K562 (cell line): ENCODE results near the gene PSME1. TPM values are rescaled to one million over a fixed set of nuclear protein-coding genes. Genes with fewer than 3 reads are reported as not detected.

Experiments
- DDX20 ChIP-seq: fragments of 450-650 bp; IDR thresholded peaks from 2 replicates; pipeline ENCODE4 v1.6.1; 2016; ENCODE audit warnings: missing genetic modification characterization, low read depth, mild to moderate bottlenecking, missing compliant biosample characterization, moderate library complexity
- MYC ChIP-seq, 2 experiments: fragments of 250-450 bp in 1 of 2; sonication (Bioruptor Pico) in 1 of 2; IDR thresholded peaks; 2 replicates each; pipeline versions ENCODE4 v1.5.1 to v1.6.1; 2012 to 2021; ENCODE audit warnings: low read depth in 2 of 2, borderline replicate concordance in 1 of 2, improper control_type of control experiment in 1 of 2, low read length in 1 of 2, mild to moderate bottlenecking in 1 of 2, moderate library complexity in 1 of 2
- NUFIP1 ChIP-seq: fragments of 450-650 bp; IDR thresholded peaks from 2 replicates; pipeline ENCODE4 v1.6.1; 2018; ENCODE audit not compliant: partially characterized antibody
- U2AF1 ChIP-seq: fragments of 200-400 bp; formaldehyde crosslinking; optimal IDR thresholded peaks from 2 replicates; pipeline ENCODE3; 2017; ENCODE audit warnings: mild to moderate bottlenecking, low read depth, low read length, moderate library complexity
- ZNF79 ChIP-seq: fragments of 250-450 bp; sonication (Bioruptor Pico); IDR thresholded peaks from 2 replicates; pipeline ENCODE4 v1.4.0; 2020; ENCODE audit warnings: low read depth, mild to moderate bottlenecking, moderate library complexity
- polyA plus RNA-seq, 8 experiments: library from polyadenylated mRNA; depleted of rRNA in 4 of 8; stranded (reverse) in 5 of 8; unstranded in 3 of 8; fragments of >200 nt; fragmentation: Nextera tagmentation in 2 of 8; fragmentation: Illumina TruSeq in 1 of 8; extraction: Ambion mirVana in 2 of 8; extraction: Trizol in 1 of 8; gene quantifications; 2 replicates each; pipeline versions ENCODE4 v1.2.1 to v1.2.3, GENCODE V29; 2011 to 2014; ENCODE audit warnings: inconsistent platforms in 1 of 8, missing spikeins in 1 of 8
- total RNA-seq, 7 experiments: library from RNA; depleted of rRNA in 6 of 7; stranded (reverse); fragments of >200 nt in 6 of 7; fragmentation: Illumina TruSeq in 2 of 7; extraction: Trizol in 2 of 7; gene quantifications; 2 replicates each; pipeline versions ENCODE4 v1.2.1 to v1.2.3, GENCODE V29; 2011 to 2021; ENCODE audit warnings: low replicate concordance in 1 of 7
- TF ChIP-seq, protein P1 (sequence below): sonication (generic); formaldehyde crosslinking; IDR thresholded peaks from 2 replicates; pipeline ENCODE4 v1.8.0; 2022; ENCODE audit warnings: missing genetic modification reagents, mild to moderate bottlenecking, moderate library complexity, borderline replicate concordance
- TF ChIP-seq, protein P2 (sequence below): sonication (generic); IDR thresholded peaks from 2 replicates; pipeline ENCODE4 v1.6.1; 2016

The PSME1 gene
- total and polyA plus RNA-seq, 9 of the 15 experiments (the other 6 are each of a cell fraction or from before 2014, with no cell fraction given) = 20.3 to 180 (median 67.5) TPM

DNA sequence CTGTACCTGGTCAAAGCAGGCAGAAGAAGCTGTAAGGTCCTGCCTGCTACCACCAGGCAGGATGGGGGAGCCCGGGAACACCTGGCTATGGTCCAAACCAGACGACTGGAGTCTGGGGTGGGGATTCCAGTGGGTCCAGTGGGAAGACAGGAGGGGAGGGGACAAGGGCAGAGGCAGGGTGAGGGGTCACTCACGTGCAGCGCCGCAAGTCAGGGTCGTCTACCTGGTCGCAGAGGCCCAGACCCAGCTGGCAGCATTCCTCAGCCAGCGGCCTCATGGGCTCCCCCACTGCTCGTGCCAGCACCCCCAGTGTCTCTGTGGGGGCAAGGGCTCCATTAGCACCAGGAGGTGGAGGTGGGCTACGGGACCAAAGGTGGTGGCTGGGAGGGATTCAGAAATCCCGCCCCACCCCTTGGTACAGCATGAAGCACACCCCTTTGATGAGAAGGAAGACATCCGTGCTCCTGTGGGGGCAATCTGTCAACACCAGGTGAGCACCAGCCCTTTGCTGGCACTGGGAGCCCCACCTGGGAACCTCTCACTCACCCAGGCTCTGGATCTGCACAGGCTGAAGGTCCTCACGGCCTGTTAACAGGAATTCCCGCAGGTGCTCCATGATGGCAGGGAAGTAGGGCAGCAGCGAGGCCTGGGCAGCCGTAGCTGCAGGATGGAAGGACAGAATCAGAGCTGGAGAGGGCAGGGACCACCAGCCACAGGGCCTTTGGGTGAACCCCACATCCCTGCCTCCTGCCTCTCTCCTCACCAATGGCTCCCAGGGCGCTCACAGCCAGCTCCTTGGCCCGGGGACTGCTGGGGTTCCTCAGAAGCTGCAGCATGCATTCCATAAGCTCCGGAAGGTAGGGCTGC is 48.3 kb downstream of the PSME1 start (continued):
- TF ChIP-seq MYC (IDR thresholded peaks at IDR 0.05; ENCODE audit: low read depth, low read length) (no peak), MYC (CRISPR knock-in tag; IDR thresholded peaks at IDR 0.05; ENCODE audit: borderline replicate concordance, low read depth) (no peak), NUFIP1 (no peak), U2AF1 (no peak), ZNF79 (CRISPR knock-in tag) (no peak), DDX20 (no peak)
- TF ChIP-seq, protein P1, sequence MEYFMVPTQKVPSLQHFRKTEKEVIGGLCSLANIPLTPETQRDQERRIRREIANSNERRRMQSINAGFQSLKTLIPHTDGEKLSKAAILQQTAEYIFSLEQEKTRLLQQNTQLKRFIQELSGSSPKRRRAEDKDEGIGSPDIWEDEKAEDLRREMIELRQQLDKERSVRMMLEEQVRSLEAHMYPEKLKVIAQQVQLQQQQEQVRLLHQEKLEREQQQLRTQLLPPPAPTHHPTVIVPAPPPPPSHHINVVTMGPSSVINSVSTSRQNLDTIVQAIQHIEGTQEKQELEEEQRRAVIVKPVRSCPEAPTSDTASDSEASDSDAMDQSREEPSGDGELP (CRISPR knock-in tag) = no peak
- TF ChIP-seq, protein P2, sequence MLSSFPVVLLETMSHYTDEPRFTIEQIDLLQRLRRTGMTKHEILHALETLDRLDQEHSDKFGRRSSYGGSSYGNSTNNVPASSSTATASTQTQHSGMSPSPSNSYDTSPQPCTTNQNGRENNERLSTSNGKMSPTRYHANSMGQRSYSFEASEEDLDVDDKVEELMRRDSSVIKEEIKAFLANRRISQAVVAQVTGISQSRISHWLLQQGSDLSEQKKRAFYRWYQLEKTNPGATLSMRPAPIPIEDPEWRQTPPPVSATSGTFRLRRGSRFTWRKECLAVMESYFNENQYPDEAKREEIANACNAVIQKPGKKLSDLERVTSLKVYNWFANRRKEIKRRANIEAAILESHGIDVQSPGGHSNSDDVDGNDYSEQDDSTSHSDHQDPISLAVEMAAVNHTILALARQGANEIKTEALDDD = no peak
- TF ChIP-seq, all 486 proteins: peak for 0
